ENCODE measurements around the gene DNAJC8.

DNAJC8 gene

DNA sequence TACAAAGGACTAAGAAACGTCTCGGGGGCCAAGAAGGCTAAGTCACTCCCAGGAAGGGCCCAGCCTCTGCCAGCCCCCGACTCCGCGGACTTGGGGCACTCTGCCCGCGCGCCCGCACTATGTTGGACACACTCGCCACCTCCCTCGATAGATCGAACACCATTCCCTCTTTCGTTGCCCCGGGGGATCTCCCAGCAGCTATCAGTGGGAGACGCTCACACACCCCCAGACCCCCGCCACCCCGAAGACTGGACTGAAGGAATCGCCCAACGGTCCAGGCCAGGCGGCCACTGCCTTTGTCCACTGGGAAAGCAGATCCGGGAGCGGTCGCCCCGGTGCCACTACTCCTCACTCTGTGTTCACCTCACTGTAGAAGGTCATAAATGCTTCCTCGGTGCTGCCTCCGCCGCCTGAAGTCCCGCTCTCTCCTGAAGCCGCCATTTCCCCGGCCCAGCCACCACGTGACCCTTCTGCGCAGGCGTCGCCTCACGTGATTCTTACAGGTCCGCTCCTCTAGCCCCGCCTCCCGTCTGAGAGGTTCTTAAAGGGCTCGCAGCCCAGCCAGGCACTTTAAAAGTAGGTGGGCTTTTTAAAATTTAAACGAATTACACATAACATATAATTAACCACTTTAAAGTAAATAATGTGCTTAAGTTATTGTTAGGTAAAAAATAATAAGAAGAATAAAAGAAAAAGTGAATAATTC is at the start of gene DNAJC8:
Gene DNAJC8 (minus strand): TSS at position 472 of the 706 bp plus-strand sequence. CDS start 31 bp downstream, at position 441.
- peak within 1 kb of the TSS; percentile 99 for H3K27ac Mint-ChIP-seq
- H3K36me3 Mint-ChIP-seq (ENCODE audit: low read depth): peaks cover 38% of the 10 kb centered on the region
- DNase-seq: peak; percentile 93
- no peaks in the 10 kb centered on the region for H3K9me3 Mint-ChIP-seq
- H3K27me3 Mint-ChIP-seq: no peaks in the 10 kb centered on the region
- H3K4me1 Mint-ChIP-seq (ENCODE audit: low read depth): peaks cover 36% of the 10 kb centered on the region
- H3K4me3 Mint-ChIP-seq: peak within 1 kb of the TSS; percentile 99

DNA sequence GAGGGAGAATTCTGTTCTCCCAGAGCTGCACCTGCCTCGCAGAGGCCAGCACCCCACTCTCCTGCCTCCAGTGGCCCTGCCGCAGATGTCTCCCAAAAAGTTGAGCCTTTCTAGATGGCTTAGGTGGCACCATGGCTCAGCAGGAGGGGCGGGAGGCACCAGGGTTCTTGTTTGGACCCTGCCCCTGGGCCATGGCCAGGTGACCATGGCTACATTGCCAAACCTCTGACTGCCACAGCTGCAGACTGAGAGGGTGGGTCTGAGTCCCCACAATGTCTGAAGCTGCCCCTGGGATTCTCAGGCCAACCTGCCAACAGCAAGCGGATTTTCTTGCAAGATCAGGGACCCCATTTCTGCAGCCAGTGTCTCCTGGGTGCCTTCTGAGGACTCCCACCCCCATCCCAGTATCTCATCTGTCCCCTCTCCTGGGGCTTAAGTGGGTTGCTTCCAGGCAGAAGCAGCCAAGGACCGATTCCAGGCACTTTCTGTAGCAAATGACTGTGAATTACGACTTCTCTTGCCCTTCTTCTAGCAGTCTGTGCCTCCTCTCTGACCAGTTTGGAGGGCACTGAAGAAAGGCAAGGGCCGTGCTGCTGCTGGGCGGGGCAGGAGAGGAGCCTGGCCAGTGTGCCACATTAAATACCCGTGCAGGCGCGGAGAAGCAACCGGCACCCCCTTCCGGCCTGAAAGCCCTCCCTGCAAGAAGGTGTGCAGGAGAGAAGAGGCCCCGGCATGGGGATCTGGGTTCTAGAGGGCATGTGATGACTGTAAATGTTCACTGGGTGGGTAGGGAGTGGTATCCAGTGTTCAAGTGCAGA is 49.0 kb upstream of the DNAJC8 start:
- Mint-ChIP-seq H3K4me3 (no peak overlapping the region), H3K27ac (no peak overlapping the region), H3K27me3 (no peaks in the 10 kb centered on the region), H3K9me3 (no peaks in the 10 kb centered on the region), H3K4me1 (ENCODE audit: low read depth) (no peaks in the 10 kb centered on the region), H3K36me3 (ENCODE audit: low read depth) (peaks cover 62% of the 10 kb centered on the region)
- DNase-seq: no peak

DNA sequence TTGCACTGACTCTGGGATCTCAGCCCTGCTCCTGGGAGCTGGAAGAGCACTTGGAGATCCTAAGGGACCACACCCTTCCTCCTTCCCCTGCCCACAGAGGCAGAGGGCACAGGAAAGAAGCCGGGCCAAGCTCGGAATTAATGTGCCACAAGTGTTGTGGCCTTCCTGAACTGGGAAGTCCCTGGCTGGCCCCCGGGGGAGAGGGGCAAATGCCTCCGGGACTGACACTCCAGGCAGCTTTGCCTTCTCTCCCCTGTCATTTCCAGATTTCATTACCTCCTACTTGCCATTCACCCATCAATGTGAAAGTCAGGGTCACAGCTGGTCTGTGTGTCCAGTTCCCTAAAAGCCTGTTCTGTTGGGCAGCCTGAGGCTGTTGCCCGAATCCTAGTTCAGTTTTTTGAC is 48.1 kb upstream of the DNAJC8 start:
- H3K4me1 Mint-ChIP-seq (ENCODE audit: low read depth): no peaks in the 10 kb centered on the region
- no peaks in the 10 kb centered on the region for H3K27me3 Mint-ChIP-seq
- no peak overlapping the region for H3K27ac Mint-ChIP-seq
- no peak for DNase-seq
- no peak overlapping the region for H3K4me3 Mint-ChIP-seq
- H3K9me3 Mint-ChIP-seq: no peaks in the 10 kb centered on the region
- H3K36me3 Mint-ChIP-seq (ENCODE audit: low read depth): peaks cover 64% of the 10 kb centered on the region

DNA sequence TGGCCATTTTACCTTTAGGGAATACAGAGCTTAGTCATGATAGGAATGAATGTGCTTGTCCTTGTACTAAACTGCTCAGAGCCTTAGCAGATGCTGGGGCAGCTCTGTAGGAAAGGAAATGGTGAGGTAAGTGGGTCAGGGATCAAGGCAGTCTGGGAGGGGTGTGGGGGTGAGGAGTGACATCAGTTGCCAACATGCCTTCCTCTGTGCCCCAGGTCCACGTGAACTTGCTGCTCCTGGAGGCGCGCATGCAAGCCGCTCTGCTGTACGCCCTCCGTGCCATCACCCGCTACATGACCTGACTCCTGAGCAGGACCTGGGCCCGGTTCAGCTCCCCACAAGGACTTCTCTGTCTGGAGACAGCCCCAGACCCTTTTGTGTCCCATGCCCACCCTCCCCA is 47.7 kb upstream of the DNAJC8 start:
- Mint-ChIP-seq H3K36me3 (ENCODE audit: low read depth) (peaks cover 64% of the 10 kb centered on the region), H3K4me3 (no peak overlapping the region), H3K4me1 (ENCODE audit: low read depth) (no peaks in the 10 kb centered on the region), H3K27me3 (no peaks in the 10 kb centered on the region), H3K9me3 (no peaks in the 10 kb centered on the region), H3K27ac (no peak overlapping the region)
- DNase-seq: no peak

DNA sequence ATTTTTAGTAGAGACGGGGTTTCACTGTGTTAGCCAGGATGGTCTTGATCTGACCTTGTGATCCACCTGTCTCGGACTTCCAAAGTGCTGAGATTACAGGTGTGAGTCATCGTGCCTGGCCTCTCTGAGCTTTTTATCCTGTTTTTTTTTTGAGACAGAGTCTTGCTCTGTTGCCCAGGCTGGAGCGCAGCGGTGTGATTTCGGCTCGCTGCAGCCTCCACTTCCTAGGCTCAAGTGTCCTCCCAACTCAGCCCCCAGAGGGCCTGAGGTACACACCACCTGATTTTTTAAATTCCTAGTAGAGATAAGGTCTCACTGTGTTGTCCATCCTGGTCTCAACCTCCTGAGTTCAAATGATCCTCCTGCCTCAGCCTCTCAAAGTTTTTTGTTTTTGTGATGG is 46.9 kb upstream of the DNAJC8 start:
- DNase-seq: no peak
- Mint-ChIP-seq H3K4me3 (no peak overlapping the region), H3K27ac (no peak overlapping the region), H3K36me3 (ENCODE audit: low read depth) (peaks cover 72% of the 10 kb centered on the region), H3K4me1 (ENCODE audit: low read depth) (no peaks in the 10 kb centered on the region), H3K9me3 (no peaks in the 10 kb centered on the region), H3K27me3 (no peaks in the 10 kb centered on the region)

DNA sequence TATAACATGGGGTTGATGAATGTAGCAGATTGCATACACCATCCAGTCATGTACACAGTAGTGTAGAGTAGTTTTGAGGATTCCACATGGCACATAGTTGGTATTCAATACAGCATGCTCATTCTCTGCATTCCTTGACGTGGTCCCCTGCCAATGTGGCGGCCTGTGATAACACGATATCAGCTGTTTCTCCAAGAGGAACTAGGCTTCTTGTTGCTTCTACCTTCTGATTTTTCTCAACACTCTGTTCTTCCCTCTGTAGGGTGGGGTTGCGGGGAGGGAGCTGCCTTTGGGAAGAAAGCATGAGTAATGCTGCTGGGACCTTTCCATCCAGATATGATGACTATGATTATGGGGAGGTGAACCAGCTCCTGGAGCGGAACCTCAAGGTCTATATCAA is 45.9 kb upstream of the DNAJC8 start:
- no peaks in the 10 kb centered on the region for H3K27me3 Mint-ChIP-seq
- DNase-seq: no peak
- no peaks in the 10 kb centered on the region for H3K4me1 Mint-ChIP-seq (ENCODE audit: low read depth)
- H3K36me3 Mint-ChIP-seq (ENCODE audit: low read depth): peaks cover 82% of the 10 kb centered on the region
- H3K27ac Mint-ChIP-seq: no peak overlapping the region
- no peak overlapping the region for H3K4me3 Mint-ChIP-seq
- H3K9me3 Mint-ChIP-seq: no peaks in the 10 kb centered on the region

- no peaks in the 10 kb centered on the region for H3K9me3 Mint-ChIP-seq
- H3K4me1 Mint-ChIP-seq (ENCODE audit: low read depth): no peaks in the 10 kb centered on the region
- H3K27ac Mint-ChIP-seq: no peak overlapping the region
- H3K4me3 Mint-ChIP-seq: no peak overlapping the region
- no peaks in the 10 kb centered on the region for H3K27me3 Mint-ChIP-seq
- DNase-seq: no peak
- peaks cover 69% of the 10 kb centered on the region for H3K36me3 Mint-ChIP-seq (ENCODE audit: low read depth)
Measured at GRCh38 chr1:28273216-28273860, 40.5 kb upstream of the DNAJC8 start.

DNA sequence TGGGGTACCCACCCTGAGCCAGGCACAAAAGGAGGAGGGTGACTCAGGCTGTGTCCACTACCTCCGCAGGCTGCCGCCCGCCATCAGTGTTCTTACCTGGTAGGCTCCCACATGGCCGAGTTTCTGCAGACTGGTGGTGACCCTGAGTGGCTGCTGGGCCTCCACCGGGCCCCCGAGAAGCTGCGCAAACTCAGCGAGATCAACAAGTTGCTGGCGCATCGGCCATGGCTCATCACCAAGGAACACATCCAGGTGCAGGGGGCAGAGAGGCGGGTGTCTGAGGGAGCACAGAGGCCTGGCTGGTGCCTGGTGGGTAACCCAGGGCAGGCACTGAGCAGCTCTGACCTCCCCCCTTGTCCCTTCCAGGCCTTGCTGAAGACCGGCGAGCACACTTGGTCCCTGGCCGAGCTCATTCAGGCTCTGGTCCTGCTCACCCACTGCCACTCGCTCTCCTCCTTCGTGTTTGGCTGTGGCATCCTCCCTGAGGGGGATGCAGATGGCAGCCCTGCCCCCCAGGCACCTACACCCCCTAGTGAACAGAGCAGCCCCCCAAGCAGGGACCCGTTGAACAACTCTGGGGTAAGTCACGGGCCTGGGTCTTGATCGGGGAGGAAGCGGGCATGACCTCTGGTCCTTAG is 39.5 kb upstream of the DNAJC8 start:
- Mint-ChIP-seq H3K4me3 (no peak overlapping the region), H3K27me3 (no peaks in the 10 kb centered on the region), H3K9me3 (no peaks in the 10 kb centered on the region), H3K4me1 (ENCODE audit: low read depth) (no peaks in the 10 kb centered on the region), H3K27ac (no peak overlapping the region), H3K36me3 (ENCODE audit: low read depth) (peaks cover 60% of the 10 kb centered on the region)
- DNase-seq: no peak

DNA sequence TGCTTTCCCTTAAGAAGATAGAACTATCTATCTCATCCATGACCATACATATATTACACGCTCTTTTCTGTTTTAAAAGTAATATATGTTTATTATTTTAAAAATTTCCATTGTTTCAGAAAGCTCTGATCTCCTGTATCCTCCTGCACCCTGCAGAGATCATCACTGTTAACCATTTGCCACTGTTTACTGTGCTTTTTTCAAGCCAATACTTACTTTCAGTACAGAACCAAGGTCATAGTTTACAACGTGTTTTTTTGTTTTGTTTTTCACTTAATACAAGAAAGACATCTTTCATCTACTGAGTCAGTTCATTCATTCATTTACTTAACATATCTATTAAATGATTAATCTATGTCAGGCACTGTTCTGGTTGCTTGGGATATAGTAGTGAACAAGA is 36.7 kb upstream of the DNAJC8 start:
- H3K36me3 Mint-ChIP-seq (ENCODE audit: low read depth): peaks cover 43% of the 10 kb centered on the region
- no peak overlapping the region for H3K27ac Mint-ChIP-seq
- H3K9me3 Mint-ChIP-seq: no peaks in the 10 kb centered on the region
- H3K4me3 Mint-ChIP-seq: no peak overlapping the region
- H3K4me1 Mint-ChIP-seq (ENCODE audit: low read depth): peaks cover 5% of the 10 kb centered on the region
- no peaks in the 10 kb centered on the region for H3K27me3 Mint-ChIP-seq
- DNase-seq: no peak

DNA sequence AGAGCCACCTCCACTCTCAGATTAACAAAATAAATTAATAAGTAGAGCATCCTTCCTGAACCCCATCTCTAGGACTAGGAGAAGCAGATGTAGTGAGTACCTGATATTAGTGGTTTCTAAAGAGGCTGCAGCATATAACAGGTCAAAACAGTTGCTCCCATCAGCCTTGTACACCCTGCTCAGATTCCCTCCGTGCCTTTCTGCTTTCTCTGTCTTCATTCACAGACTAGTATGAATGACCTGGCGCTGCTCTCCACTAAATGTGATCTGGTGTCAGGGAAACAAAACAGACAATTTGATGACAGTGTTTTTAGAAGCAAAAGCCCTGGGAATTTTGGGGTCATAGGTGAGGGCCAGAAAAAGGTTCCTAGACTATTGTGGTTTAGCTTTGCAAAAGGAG is 34.8 kb upstream of the DNAJC8 start:
- no peak overlapping the region for H3K4me3 Mint-ChIP-seq
- H3K36me3 Mint-ChIP-seq (ENCODE audit: low read depth): peaks cover 26% of the 10 kb centered on the region
- H3K4me1 Mint-ChIP-seq (ENCODE audit: low read depth): peaks cover 9% of the 10 kb centered on the region
- peak overlapping the region; percentile 36 for H3K27ac Mint-ChIP-seq
- H3K9me3 Mint-ChIP-seq: no peaks in the 10 kb centered on the region
- H3K27me3 Mint-ChIP-seq: no peaks in the 10 kb centered on the region
- no peak for DNase-seq

- peaks cover 11% of the 10 kb centered on the region for H3K4me1 Mint-ChIP-seq (ENCODE audit: low read depth)
- no peak overlapping the region for H3K27ac Mint-ChIP-seq
- peaks cover 21% of the 10 kb centered on the region for H3K36me3 Mint-ChIP-seq (ENCODE audit: low read depth)
- H3K4me3 Mint-ChIP-seq: no peak overlapping the region
- no peaks in the 10 kb centered on the region for H3K27me3 Mint-ChIP-seq
- no peak for DNase-seq
- no peaks in the 10 kb centered on the region for H3K9me3 Mint-ChIP-seq
Measured at GRCh38 chr1:28266920-28267322, 34.1 kb upstream of the DNAJC8 start.

DNA sequence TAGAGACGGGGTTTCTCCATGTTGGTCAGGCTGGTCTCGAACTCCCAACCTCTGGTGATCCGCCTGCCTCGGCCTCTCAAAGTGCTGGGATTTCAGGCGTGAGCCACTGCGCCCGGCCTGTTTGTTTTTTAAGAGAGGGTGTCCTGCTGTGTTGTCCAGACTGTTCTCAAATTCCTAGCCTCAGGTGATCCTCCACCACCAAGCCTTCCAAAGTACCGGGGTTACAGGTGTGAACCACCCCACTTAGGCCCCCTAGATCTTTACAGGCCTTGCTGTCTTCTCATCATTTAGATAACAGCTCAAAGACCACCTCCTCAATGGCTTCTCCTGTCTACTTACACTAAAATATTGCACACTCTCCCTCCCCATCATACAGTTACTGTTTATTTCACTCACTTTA is 32.7 kb upstream of the DNAJC8 start:
- DNase-seq: no peak
- H3K4me1 Mint-ChIP-seq (ENCODE audit: low read depth): peaks cover 21% of the 10 kb centered on the region
- H3K4me3 Mint-ChIP-seq: no peak overlapping the region
- H3K36me3 Mint-ChIP-seq (ENCODE audit: low read depth): peaks cover 13% of the 10 kb centered on the region
- H3K27ac Mint-ChIP-seq: no peak overlapping the region
- no peaks in the 10 kb centered on the region for H3K27me3 Mint-ChIP-seq
- H3K9me3 Mint-ChIP-seq: no peaks in the 10 kb centered on the region

DNA sequence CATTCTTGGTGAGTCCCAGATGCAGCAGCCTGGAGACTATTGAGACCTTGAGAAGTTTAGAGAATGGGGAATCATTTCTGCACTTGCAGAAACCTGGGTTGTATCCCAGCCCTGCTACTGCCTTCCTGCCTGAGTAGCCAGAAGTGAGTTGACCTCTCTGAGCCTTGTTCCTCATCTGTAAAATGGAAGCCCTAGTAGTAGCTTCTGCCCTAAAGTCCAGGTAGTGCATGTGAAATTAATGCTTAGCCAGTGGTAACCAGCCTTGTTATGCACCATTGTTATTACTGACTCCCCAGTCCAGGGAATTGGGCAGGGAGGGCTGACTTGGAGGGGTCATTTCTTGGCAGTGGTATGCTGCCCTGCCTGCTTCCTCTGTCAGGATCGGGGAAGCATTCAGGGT is 32.1 kb upstream of the DNAJC8 start:
- Mint-ChIP-seq H3K9me3 (no peaks in the 10 kb centered on the region), H3K4me1 (ENCODE audit: low read depth) (peaks cover 22% of the 10 kb centered on the region), H3K36me3 (ENCODE audit: low read depth) (peaks cover 10% of the 10 kb centered on the region), H3K27me3 (no peaks in the 10 kb centered on the region), H3K4me3 (no peak overlapping the region), H3K27ac (no peak overlapping the region)
- no peak for DNase-seq

- no peak for DNase-seq
- peak overlapping the region; percentile 83 for H3K4me3 Mint-ChIP-seq
- peaks cover 42% of the 10 kb centered on the region for H3K4me1 Mint-ChIP-seq (ENCODE audit: low read depth)
- peaks cover 6% of the 10 kb centered on the region for H3K36me3 Mint-ChIP-seq (ENCODE audit: low read depth)
- no peaks in the 10 kb centered on the region for H3K27me3 Mint-ChIP-seq
- H3K9me3 Mint-ChIP-seq: no peaks in the 10 kb centered on the region
- H3K27ac Mint-ChIP-seq: peak overlapping the region; percentile 15
Measured at GRCh38 chr1:28260803-28261174, 28.0 kb upstream of the DNAJC8 start.
